ENCODE measurements around the gene TMEM175.
"Not testable (repeated sequence)": the region's sequence is repeated elsewhere in the genome, so short reads cannot be mapped to it uniquely, and the experiment has no call there.

The TMEM175 gene

GRCh38 chr4:972651-973424 is 40.6 kb downstream of the TMEM175 start:
- DNase-seq = peak; percentile 45 to 66

GRCh38 chr4:973431-974397 is 41.5 kb downstream of the TMEM175 start, which contains the start of gene DGKQ:
Gene DGKQ, minus strand, starts transcription at chr4:973569. Its CDS starts 87 bp downstream, at chr4:973482.
- peak; percentile 92 to 93 for DNase-seq

- no peak for DNase-seq
Measured at GRCh38 chr4:974668-975067, 42.4 kb downstream of the TMEM175 start.

- DNase-seq = not testable (repeated sequence)
Measured at GRCh38 chr4:976016-976415, 43.8 kb downstream of the TMEM175 start.

- no peak for DNase-seq
Measured at GRCh38 chr4:978957-979701, 46.9 kb downstream of the TMEM175 start.

GRCh38 chr4:982291-982690 is 50.0 kb downstream of the TMEM175 start:
- DNase-seq = no peak

GRCh38 chr4:982814-983213 is 50.6 kb downstream of the TMEM175 start:
- no peak for DNase-seq

GRCh38 chr4:984336-985054 is 52.2 kb downstream of the TMEM175 start:
- DNase-seq = no peak

GRCh38 chr4:985123-985830 is 53.0 kb downstream of the TMEM175 start:
- peak; percentile 71 for DNase-seq

- DNase-seq = no peak
Measured at GRCh38 chr4:986428-986878, 54.2 kb downstream of the TMEM175 start.

GRCh38 chr4:986879-987623 is 54.8 kb downstream of the TMEM175 start, which contains the start of gene IDUA:
Gene IDUA, plus strand, starts transcription at chr4:987044. Its CDS starts 41 bp downstream, at chr4:987085.
- DNase-seq = peak; percentile 84 to 86

GRCh38 chr4:987624-988513 is 55.6 kb downstream of the TMEM175 start:
- no peak for DNase-seq

GRCh38 chr4:988726-989721 is 56.8 kb downstream of the TMEM175 start:
- DNase-seq = no peak

- DNase-seq = no peak
Measured at GRCh38 chr4:989722-990471, 57.6 kb downstream of the TMEM175 start.

- no peak for DNase-seq
Measured at GRCh38 chr4:990746-991367, 58.6 kb downstream of the TMEM175 start.

- DNase-seq = no peak
Measured at GRCh38 chr4:991451-992296, 59.4 kb downstream of the TMEM175 start.

All from CD4-positive, alpha-beta T cell treated with Interleukin-4 for 1 hour (primary cell).